Measurements from ENCODE around the gene NR2E1.

Gene NR2E1

DNA sequence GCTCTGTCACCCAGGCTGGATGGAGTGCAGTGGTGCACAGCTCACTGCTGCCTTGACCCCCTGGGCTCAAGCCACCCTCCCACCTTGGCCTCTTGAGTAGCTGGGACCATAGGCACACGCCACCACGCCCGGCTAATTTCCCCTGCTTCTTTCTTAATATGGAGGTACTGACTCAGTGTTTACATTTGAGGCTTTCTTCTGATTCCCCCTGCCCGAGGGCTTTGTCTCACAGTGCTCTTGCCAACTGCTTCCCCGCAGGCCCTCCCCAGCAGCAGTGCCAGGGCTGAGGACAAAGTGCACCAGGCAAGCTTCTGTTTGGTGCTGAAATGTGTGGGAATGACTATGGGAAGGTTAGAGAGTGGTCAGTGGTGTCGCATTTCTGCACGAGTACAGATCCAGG is 34.8 kb downstream of the NR2E1 start:
- Histone ChIP-seq H3K36me3 (peaks cover 15% of the 10 kb centered on the region), H3K4me1 (ENCODE audit: control insufficient read depth in 1 of 2, insufficient read depth in 1 of 2, low read depth in 1 of 2, low read length in 1 of 2) (peaks cover 7 to 10% of the 10 kb centered on the region in 2 experiments), H3K4me3 (ENCODE audit: low read depth in 1 of 2, low read length in 1 of 2) (no peak overlapping the region), H3K27ac (no peak overlapping the region), H3K27me3 (no peaks in the 10 kb centered on the region), H3K9me3 (no peaks in the 10 kb centered on the region)
- TF ChIP-seq, protein P1, sequence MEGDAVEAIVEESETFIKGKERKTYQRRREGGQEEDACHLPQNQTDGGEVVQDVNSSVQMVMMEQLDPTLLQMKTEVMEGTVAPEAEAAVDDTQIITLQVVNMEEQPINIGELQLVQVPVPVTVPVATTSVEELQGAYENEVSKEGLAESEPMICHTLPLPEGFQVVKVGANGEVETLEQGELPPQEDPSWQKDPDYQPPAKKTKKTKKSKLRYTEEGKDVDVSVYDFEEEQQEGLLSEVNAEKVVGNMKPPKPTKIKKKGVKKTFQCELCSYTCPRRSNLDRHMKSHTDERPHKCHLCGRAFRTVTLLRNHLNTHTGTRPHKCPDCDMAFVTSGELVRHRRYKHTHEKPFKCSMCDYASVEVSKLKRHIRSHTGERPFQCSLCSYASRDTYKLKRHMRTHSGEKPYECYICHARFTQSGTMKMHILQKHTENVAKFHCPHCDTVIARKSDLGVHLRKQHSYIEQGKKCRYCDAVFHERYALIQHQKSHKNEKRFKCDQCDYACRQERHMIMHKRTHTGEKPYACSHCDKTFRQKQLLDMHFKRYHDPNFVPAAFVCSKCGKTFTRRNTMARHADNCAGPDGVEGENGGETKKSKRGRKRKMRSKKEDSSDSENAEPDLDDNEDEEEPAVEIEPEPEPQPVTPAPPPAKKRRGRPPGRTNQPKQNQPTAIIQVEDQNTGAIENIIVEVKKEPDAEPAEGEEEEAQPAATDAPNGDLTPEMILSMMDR (IDR thresholded peaks at IDR 0.05), result no peak

DNA sequence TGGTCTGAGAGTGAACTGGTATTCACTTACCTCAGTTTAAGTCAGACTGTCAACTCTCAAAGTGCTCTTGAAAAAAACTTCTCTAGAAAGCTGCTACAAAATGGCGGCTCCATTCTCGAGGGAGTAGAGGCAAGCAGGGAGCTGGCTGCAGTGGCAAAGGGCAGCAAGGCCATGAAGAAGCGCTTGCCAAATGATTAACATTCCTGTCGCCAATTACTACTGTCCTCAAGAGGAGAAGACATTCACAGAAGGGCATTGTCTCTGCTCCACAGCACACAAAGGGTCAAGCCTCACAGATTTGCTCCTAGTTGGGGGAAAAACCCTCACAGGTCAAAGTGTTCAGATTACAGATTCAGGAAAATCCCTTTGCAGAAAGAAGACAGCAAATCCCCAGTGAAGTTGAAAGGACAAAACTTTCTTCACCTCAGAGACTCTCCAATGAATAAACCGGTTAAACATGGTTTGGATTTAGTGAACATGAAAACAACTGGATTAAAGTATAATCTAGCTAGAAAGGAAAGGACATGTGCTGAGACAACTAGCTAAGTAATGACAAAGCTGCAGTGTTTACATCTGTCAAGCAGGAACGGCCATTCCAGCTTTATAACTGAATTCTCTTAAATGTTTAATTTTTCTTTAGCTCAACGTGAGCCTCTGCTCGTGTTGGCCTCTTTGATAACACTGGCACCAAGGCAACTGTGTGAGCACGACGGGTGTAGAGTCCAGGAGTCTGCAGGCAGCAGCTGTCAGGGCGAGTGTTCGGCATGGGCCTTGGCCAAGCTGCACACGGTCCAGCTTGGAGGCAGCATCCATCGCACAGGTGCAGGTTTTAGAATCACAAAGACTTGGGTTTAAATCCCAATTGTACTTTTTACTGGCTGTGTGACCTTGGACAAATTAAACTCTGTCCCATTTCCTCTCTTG is 37.6 kb downstream of the NR2E1 start:
- Histone ChIP-seq H3K4me3 (ENCODE audit: low read depth in 1 of 2, low read length in 1 of 2) (no peak overlapping the region), H3K9me3 (no peaks in the 10 kb centered on the region), H3K4me1 (ENCODE audit: control insufficient read depth in 1 of 2, insufficient read depth in 1 of 2, low read depth in 1 of 2, low read length in 1 of 2) (peaks cover 3 to 9% of the 10 kb centered on the region in 2 experiments), H3K36me3 (peaks cover 15% of the 10 kb centered on the region), H3K27ac (no peak overlapping the region), H3K27me3 (no peaks in the 10 kb centered on the region)
- TF ChIP-seq, protein P1 (IDR thresholded peaks at IDR 0.05), result no peak

DNA sequence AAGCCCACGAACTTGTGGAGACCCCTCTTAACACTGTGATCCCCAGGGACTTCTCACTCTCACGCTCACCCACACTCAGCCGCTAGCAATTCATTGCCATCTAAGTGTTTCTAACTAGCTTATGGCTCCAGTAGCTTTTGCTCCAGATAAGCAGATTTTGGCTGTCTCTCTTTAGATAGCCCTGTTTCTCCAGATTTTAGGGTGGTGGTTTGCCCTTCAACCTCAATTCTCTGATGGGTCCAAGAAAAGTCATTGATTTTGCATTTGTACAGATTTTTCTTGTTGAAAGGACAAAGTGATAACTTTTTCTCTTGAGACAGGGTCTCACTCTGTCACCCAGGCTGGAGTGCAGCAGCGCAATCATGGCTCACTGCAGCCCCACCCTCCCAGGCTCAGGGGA is 41.2 kb downstream of the NR2E1 start:
- no peaks in the 10 kb centered on the region for H3K27me3 ChIP-seq
- TF ChIP-seq, protein P1 (IDR thresholded peaks at IDR 0.05), result no peak
- H3K4me3 ChIP-seq (ENCODE audit: low read depth in 1 of 2, low read length in 1 of 2), result no peak overlapping the region

DNA sequence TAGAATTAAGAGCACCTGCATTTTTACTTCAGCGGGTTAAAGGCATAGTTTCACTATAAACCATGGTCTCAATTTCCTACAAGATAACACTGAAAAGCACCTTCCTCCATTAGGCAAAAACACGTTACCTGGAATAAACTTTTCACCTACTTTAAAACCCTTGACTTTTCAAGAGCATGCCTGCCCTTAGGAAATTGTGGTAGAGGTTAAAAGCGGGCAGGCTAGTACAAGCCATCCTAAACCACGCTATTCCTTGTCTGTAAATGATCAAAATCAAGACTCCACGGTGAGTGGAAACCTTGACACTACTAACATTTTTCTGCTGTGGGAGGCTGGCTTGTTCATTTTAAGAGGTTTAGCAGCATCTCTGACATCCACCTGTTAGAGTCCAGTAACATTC is 43.9 kb downstream of the NR2E1 start:
- H3K4me3 ChIP-seq (ENCODE audit: low read depth in 1 of 2, low read length in 1 of 2), result peak overlapping the region; percentile 14 to 34
- TF ChIP-seq, protein P1 (IDR thresholded peaks at IDR 0.05), result no peak

More for the DNA sequence above, 41.2 kb downstream of the NR2E1 start:
- Histone ChIP-seq H3K36me3 (peaks cover 8% of the 10 kb centered on the region), H3K27ac (no peak overlapping the region), H3K9me3 (no peaks in the 10 kb centered on the region), H3K4me1 (ENCODE audit: control insufficient read depth in 1 of 2, insufficient read depth in 1 of 2, low read depth in 1 of 2, low read length in 1 of 2) (peaks cover 38 to 45% of the 10 kb centered on the region in 2 experiments)

DNA sequence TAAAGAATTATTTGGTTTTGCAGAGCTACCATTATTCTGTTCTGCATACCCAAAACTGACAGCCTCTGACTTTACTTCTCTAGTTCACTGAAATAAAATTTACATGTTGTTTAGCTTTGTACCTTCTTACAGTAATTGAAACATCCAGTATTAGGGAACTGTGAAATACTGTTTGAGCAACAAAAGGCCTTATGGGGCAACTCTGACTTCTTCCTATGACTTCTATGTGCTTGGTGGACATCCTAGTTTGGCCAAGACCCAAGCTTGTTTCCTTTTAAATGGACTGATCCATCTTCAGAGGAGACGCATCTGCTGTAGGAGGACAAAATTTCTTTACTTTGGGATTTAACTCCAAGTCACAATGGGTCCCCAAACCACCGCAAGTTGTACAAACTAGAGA is 44.7 kb downstream of the NR2E1 start:
- H3K27ac ChIP-seq, result peak overlapping the region; percentile 88
- TF ChIP-seq, protein P1 (IDR thresholded peaks at IDR 0.05), result no peak
- H3K27me3 ChIP-seq, result no peaks in the 10 kb centered on the region
- H3K9me3 ChIP-seq, result no peaks in the 10 kb centered on the region
- H3K36me3 ChIP-seq, result peaks cover 3% of the 10 kb centered on the region
- peak overlapping the region; percentile 14 to 34 for H3K4me3 ChIP-seq (ENCODE audit: low read depth in 1 of 2, low read length in 1 of 2)
- H3K4me1 ChIP-seq (ENCODE audit: control insufficient read depth in 1 of 2, insufficient read depth in 1 of 2, low read depth in 1 of 2, low read length in 1 of 2), result peaks cover 40 to 48% of the 10 kb centered on the region in 2 experiments

More for the DNA sequence above, 43.9 kb downstream of the NR2E1 start:
- Histone ChIP-seq H3K9me3 (no peaks in the 10 kb centered on the region), H3K27ac (peak overlapping the region; percentile 88), H3K4me1 (ENCODE audit: control insufficient read depth in 1 of 2, insufficient read depth in 1 of 2, low read depth in 1 of 2, low read length in 1 of 2) (peaks cover 40 to 48% of the 10 kb centered on the region in 2 experiments), H3K36me3 (peaks cover 3% of the 10 kb centered on the region), H3K27me3 (no peaks in the 10 kb centered on the region)
